Esophagus muscularis mucosa (tissue), 3 donors: ENCODE measurements around the gene PTCH1.

Experiments
- EP300 ChIP-seq: sonication (generic); formaldehyde crosslinking; IDR thresholded peaks from one replicate; pipeline ENCODE4 v1.6.1; 2017; ENCODE audit warnings: antibody characterized with exemption
- TF ChIP-seq, protein P1 (sequence below), 3 experiments: fragments of 200-600 bp in 2 of 3; fragments of 450-650 bp in 1 of 3; sonication (generic) in 2 of 3; IDR thresholded peaks; one replicate each; pipeline ENCODE4 v1.5.1; 2017 to 2019; ENCODE audit warnings: antibody characterized with exemption in 3 of 3, mild to moderate bottlenecking in 2 of 3, moderate library complexity in 1 of 3

DNA sequence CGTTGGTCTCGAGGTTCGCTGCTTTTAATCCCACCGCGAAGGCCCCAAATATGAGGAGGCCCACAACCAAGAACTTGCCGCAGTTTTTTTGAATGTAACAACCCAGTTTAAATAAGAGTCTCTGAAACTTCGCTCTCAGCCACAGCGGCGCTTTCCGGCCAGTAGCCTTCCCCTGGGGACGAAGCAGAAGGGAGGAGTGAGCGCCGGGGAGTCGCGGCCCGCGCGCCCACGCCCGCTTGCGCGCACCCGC lies 10.4 kb downstream of the PTCH1 start:
- no peak for TF ChIP-seq EP300
- TF ChIP-seq, protein P1, sequence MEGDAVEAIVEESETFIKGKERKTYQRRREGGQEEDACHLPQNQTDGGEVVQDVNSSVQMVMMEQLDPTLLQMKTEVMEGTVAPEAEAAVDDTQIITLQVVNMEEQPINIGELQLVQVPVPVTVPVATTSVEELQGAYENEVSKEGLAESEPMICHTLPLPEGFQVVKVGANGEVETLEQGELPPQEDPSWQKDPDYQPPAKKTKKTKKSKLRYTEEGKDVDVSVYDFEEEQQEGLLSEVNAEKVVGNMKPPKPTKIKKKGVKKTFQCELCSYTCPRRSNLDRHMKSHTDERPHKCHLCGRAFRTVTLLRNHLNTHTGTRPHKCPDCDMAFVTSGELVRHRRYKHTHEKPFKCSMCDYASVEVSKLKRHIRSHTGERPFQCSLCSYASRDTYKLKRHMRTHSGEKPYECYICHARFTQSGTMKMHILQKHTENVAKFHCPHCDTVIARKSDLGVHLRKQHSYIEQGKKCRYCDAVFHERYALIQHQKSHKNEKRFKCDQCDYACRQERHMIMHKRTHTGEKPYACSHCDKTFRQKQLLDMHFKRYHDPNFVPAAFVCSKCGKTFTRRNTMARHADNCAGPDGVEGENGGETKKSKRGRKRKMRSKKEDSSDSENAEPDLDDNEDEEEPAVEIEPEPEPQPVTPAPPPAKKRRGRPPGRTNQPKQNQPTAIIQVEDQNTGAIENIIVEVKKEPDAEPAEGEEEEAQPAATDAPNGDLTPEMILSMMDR (IDR thresholded peaks at IDR 0.05): no peak
